Left ventricle myocardium inferior (tissue), 1 donor: ENCODE results near the gene PIWIL1. TPM values are rescaled to one million over a fixed set of nuclear protein-coding genes. Genes with fewer than 3 reads are reported as not detected.

Experiments used
- DNase-seq: peaks from one replicate; pipeline ENCODE4 v3.0.0-alpha.2; 2020
- H3K27ac ChIP-seq: fragments of 200-600 bp; replicated peaks from 2 replicates; pipeline ENCODE4 v1.8.0; 2021
- H3K27me3 ChIP-seq: fragments of 200-600 bp; 2 replicates; pipeline ENCODE4 v1.8.0; 2021; ENCODE audit warnings: low read depth
- H3K36me3 ChIP-seq: fragments of 200-600 bp; 2 replicates; pipeline ENCODE4 v1.8.0; 2021
- H3K4me1 ChIP-seq: fragments of 200-600 bp; 2 replicates; pipeline ENCODE4 v1.8.0; 2021
- H3K4me3 ChIP-seq: fragments of 200-600 bp; 2 replicates; pipeline ENCODE4 v1.8.0; 2021; ENCODE audit warnings: mild to moderate bottlenecking, moderate library complexity
- H3K9me3 ChIP-seq: fragments of 200-600 bp; replicated peaks from 2 replicates; pipeline ENCODE4 v1.8.0; 2021
- intact Hi-C: fragments of 100-400 bp; cut with micrococcal nuclease; formaldehyde crosslinking; loops from one replicate; pipeline ENCODE4 v1.11.0; 2022
- total RNA-seq: library from RNA; stranded (reverse); fragmentation: NEBNext Ultra II Directional; extraction: Animal tissue kit (Norgen Biotek cat#: 25700); gene quantifications from one replicate; pipeline ENCODE4 v1.2.1, GENCODE V29; 2021
- TF ChIP-seq, protein P1 (sequence below): fragments of 200-600 bp; IDR thresholded peaks from 2 replicates; pipeline ENCODE4 v1.8.0; 2021; ENCODE audit warnings: antibody characterized with exemption, mild to moderate bottlenecking, borderline replicate concordance
- donor health status: DM: no; HTN: yes; CAD: no; lungs with severe emphysema.

PIWIL1 gene
- total RNA-seq, 1 donor from 2014 or later: not detected

DNA sequence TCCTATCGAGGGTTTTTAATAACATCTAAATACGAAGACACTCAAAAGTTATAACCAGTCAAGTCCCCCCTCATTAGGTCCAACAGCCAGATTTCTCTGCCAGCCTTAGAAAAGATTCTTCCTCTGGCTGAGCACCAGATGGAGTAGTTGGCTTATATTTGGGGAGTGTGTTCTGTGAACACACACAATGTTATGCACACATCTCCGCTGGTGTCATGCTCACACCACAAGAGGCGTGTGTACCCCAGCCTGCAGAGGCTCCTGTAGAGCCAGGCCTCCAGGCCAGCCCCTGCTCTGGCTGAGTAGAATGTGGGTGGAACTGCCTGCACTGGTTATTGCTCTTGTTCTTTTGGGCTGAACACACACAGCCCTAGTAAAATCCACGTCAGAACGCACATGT, 64.0 kb downstream of the PIWIL1 start:
- no peak overlapping the region for H3K27ac ChIP-seq

DNA sequence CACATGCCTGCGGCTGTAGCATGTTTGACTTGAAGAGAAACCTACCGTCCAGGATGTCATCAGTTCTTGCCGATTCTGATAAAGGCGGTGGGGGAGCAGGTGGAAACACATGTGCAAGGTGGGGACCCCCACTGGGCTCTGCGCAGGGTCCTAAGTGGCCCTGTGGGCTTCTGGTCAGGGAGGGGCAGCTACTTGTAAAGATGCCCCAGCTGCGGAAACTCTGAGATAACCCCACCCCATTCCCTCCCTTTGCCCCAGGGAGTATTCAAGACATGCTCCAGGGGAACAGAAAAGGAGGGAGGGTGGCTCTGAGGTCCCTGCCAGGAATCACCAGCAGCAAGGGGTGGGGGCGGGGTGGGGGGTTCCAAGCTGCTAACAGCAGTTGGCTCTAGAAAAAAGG, 67.6 kb downstream of the PIWIL1 start:
- no peak for DNase-seq
- Histone ChIP-seq H3K27ac (no peak overlapping the region), H3K27me3 (peaks cover 70% of the 10 kb centered on the region), H3K36me3 (no peaks in the 10 kb centered on the region), H3K9me3 (no peaks in the 10 kb centered on the region), H3K4me1 (no peaks in the 10 kb centered on the region), H3K4me3 (no peak overlapping the region)
- TF ChIP-seq, protein P1, sequence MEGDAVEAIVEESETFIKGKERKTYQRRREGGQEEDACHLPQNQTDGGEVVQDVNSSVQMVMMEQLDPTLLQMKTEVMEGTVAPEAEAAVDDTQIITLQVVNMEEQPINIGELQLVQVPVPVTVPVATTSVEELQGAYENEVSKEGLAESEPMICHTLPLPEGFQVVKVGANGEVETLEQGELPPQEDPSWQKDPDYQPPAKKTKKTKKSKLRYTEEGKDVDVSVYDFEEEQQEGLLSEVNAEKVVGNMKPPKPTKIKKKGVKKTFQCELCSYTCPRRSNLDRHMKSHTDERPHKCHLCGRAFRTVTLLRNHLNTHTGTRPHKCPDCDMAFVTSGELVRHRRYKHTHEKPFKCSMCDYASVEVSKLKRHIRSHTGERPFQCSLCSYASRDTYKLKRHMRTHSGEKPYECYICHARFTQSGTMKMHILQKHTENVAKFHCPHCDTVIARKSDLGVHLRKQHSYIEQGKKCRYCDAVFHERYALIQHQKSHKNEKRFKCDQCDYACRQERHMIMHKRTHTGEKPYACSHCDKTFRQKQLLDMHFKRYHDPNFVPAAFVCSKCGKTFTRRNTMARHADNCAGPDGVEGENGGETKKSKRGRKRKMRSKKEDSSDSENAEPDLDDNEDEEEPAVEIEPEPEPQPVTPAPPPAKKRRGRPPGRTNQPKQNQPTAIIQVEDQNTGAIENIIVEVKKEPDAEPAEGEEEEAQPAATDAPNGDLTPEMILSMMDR: no peak
- intact Hi-C loops: no loop called here

More for the DNA sequence above, 64.0 kb downstream of the PIWIL1 start:
- Histone ChIP-seq H3K4me3 (no peak overlapping the region), H3K27me3 (peaks cover 57% of the 10 kb centered on the region), H3K4me1 (peaks cover 3% of the 10 kb centered on the region), H3K9me3 (no peaks in the 10 kb centered on the region), H3K36me3 (no peaks in the 10 kb centered on the region)
- DNase-seq: no peak
- TF ChIP-seq, protein P1: peak; percentile 52
- intact Hi-C loops: loop anchor here (5.0 kb wide), 1 partner anchor 346 kb away; no protein-coding TSS in a partner anchor

DNA sequence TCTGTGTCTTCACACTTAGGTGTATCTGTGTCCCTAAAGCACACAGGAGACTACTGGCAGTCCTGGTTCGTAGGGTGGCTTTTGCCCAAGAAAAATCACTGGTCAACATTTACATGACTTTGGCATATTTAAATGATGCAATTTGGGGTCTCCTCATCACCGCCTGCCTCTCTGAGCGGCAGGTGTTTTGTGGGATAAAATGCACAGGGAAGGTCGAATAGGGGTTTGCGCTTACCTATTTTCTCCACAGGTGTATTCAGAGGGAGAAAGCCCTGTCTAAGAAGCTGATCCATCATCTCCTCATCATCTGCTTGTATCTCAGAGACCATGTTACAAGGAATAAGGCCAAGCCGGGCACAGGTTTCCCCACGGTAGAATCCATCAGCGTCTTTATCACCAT, 74.7 kb downstream of the PIWIL1 start:
- intact Hi-C loops: no loop called here
- no peak for DNase-seq
- Histone ChIP-seq H3K4me3 (no peak overlapping the region), H3K27me3 (peaks cover 76% of the 10 kb centered on the region), H3K9me3 (no peaks in the 10 kb centered on the region), H3K36me3 (no peaks in the 10 kb centered on the region), H3K27ac (no peak overlapping the region), H3K4me1 (no peaks in the 10 kb centered on the region)
- TF ChIP-seq, protein P1: no peak

GRCh38 chr12:130413909-130414308, 76.2 kb downstream of the PIWIL1 start:
- TF ChIP-seq, protein P1: no peak
- Histone ChIP-seq H3K4me1 (no peaks in the 10 kb centered on the region), H3K36me3 (no peaks in the 10 kb centered on the region), H3K4me3 (no peak overlapping the region), H3K27me3 (peaks cover 76% of the 10 kb centered on the region), H3K9me3 (no peaks in the 10 kb centered on the region), H3K27ac (no peak overlapping the region)
- intact Hi-C loops: no loop called here
- no peak for DNase-seq

GRCh38 chr12:130414381-130414780, 76.7 kb downstream of the PIWIL1 start:
- no peak overlapping the region for H3K27ac ChIP-seq
- intact Hi-C loops: no loop called here
- no peak for DNase-seq
- H3K4me1 ChIP-seq: no peaks in the 10 kb centered on the region
- peaks cover 80% of the 10 kb centered on the region for H3K27me3 ChIP-seq
- no peak overlapping the region for H3K4me3 ChIP-seq
- TF ChIP-seq, protein P1: no peak
- H3K9me3 ChIP-seq: no peaks in the 10 kb centered on the region
- no peaks in the 10 kb centered on the region for H3K36me3 ChIP-seq
